HepG2 (cell line): ENCODE results near the gene STUB1. TPM values are rescaled to one million over a fixed set of nuclear protein-coding genes. Genes with fewer than 3 reads are reported as not detected.

ENCODE experiments used
- ATAC-seq: fragments of 200-7000 bp; cut with Tn5 transposase; 3 replicates; pipeline ENCODE4 v1.9.1; 2020; ENCODE audit warnings: mild to moderate bottlenecking, moderate library complexity
- BruUV-seq: library from RNA; stranded (reverse); fragments of 400-500 nt; replicated peaks from 2 replicates; lab custom pipeline; 2021; lab: Mats Ljungman, UMichigan
- CTCF ChIA-PET: fragments of 300-600 bp; formaldehyde crosslinking; extraction: SDS; loops from one replicate; lab custom pipeline; 2021; ENCODE audit warnings: low total read pairs, inconsistent platforms, low intra/inter-chr PET ratio; lab: Yijun Ruan, JAX
- POLR2A ChIA-PET: fragments of 350-600 bp; sonication (Branson Sonifier 250); formaldehyde crosslinking; loops from one replicate; lab custom pipeline; 2020; ENCODE audit warnings: antibody characterized with exemption, inconsistent platforms; lab: Yijun Ruan, JAX
- DNase-seq: peaks from one replicate; pipeline ENCODE4 v3.0.0-alpha.2; 2015; ENCODE audit warnings: low spot score
- FAIRE-seq: peaks from 3 replicates; lab custom pipeline; 2011; peaks lifted over from hg19 to GRCh38; lab: Jason Lieb, UNC
- H2AFZ ChIP-seq: one replicate; pipeline ENCODE4 v1.6.1; 2011; ENCODE audit warnings: low read length, inconsistent platforms
- H3K27ac ChIP-seq: fragments of 300-600 bp; 3 replicates; pipeline ENCODE4 v1.8.0; 2011; ENCODE audit warnings: mixed run types, mild to moderate bottlenecking, mixed read lengths, low read length, inconsistent platforms; ENCODE audit not compliant: insufficient read depth; ENCODE audit errors: extremely low read length
- H3K27me3 ChIP-seq, 2 experiments: fragments of 200-600 bp in 1 of 2; 2 replicates in 1 of 2; 3 replicates in 1 of 2; pipeline versions ENCODE4 v1.6.0 to v1.8.0; 2011; ENCODE audit warnings: low read length in 2 of 2, mild to moderate bottlenecking in 2 of 2, moderate library complexity in 2 of 2, inconsistent platforms in 1 of 2; ENCODE audit not compliant: insufficient read depth in 2 of 2, control insufficient read depth in 1 of 2
- H3K36me3 ChIP-seq, 2 experiments: fragments of 200-600 bp in 1 of 2; replicated peaks in 1 of 2; 2 replicates in 1 of 2; 3 replicates in 1 of 2; pipeline versions ENCODE4 v1.5.1 to v1.8.0; 2011; ENCODE audit warnings: low read length in 2 of 2, inconsistent platforms in 1 of 2; ENCODE audit not compliant: insufficient read depth in 2 of 2, control insufficient read depth in 1 of 2
- H3K4me1 ChIP-seq: 2 replicates; pipeline ENCODE4 v1.5.1; 2012; ENCODE audit warnings: low read length, inconsistent platforms; ENCODE audit not compliant: insufficient read depth
- H3K4me2 ChIP-seq: 2 replicates; pipeline ENCODE4 v1.6.0; 2011; ENCODE audit warnings: low read depth, low read length, inconsistent platforms
- H3K4me3 ChIP-seq, 3 experiments: fragments of 200-600 bp in 1 of 3; sonication (generic), shearing (Covaris generic) in 1 of 3; replicated peaks in 1 of 3; 2 replicates each; pipeline ENCODE4 v1.5.1; 2011 to 2016; ENCODE audit warnings: low read length in 3 of 3, inconsistent platforms in 2 of 3, low read depth in 2 of 3, mild to moderate bottlenecking in 2 of 3, control low read depth in 1 of 3, mixed read lengths in 1 of 3; ENCODE audit not compliant: insufficient read depth in 1 of 3
- H3K79me2 ChIP-seq: one replicate; pipeline ENCODE4 v1.6.1; 2011; ENCODE audit warnings: low read length, inconsistent platforms; ENCODE audit not compliant: insufficient read depth
- H3K9ac ChIP-seq: 2 replicates; pipeline ENCODE4 v1.6.0; 2011; ENCODE audit warnings: mild to moderate bottlenecking, low read depth, low read length, inconsistent platforms; ENCODE audit not compliant: insufficient read depth
- H3K9me3 ChIP-seq: 2 replicates; pipeline ENCODE4 v1.5.1; 2012; ENCODE audit warnings: mild to moderate bottlenecking, low read length
- H4K20me1 ChIP-seq: 2 replicates; pipeline ENCODE4 v1.6.0; 2011; ENCODE audit warnings: inconsistent platforms, mild to moderate bottlenecking, low read length, moderate library complexity; ENCODE audit not compliant: insufficient read depth
- CBFB ChIP-seq: sonication (generic); formaldehyde crosslinking; IDR thresholded peaks from 2 replicates; pipeline ENCODE4 v1.4.0; 2020; ENCODE audit warnings: missing genetic modification reagents
- ZNF263 ChIP-seq: sonication (generic); formaldehyde crosslinking; IDR thresholded peaks from 2 replicates; pipeline ENCODE4 v1.4.0; 2020; ENCODE audit warnings: missing genetic modification reagents
- ZNF431 ChIP-seq: sonication (generic); formaldehyde crosslinking; IDR thresholded peaks from 2 replicates; pipeline ENCODE4 v1.9.0; 2022; ENCODE audit warnings: missing genetic modification reagents, low read depth, mild to moderate bottlenecking, borderline replicate concordance
- ZNF552 ChIP-seq: sonication (generic); formaldehyde crosslinking; IDR thresholded peaks from 2 replicates; pipeline ENCODE4 v1.9.0; 2022; ENCODE audit warnings: missing genetic modification reagents, mild to moderate bottlenecking, borderline replicate concordance
- WGBS: methylation state at CpG from one replicate; pipeline ENCODE4 v1.1.6; 2017; ENCODE audit warnings: low lambda C conversion rate; 5-methylcytosine and 5-hydroxymethylcytosine counted together
- in situ Hi-C: cut with HindIII; loops from 2 replicates; pipeline ENCODE4 v1.10.0; 2017; ENCODE audit warnings: low pct_unique_long_range_greater_than_20kb; ENCODE audit not compliant: extremely low pct_ligation_motif_present
- intact Hi-C: fragments of 100-400 bp; cut with micrococcal nuclease; formaldehyde crosslinking; loops from one replicate; pipeline ENCODE4 v1.10.0; 2022; ENCODE audit not compliant: unreplicated experiment
- polyA plus RNA-seq, 8 experiments: library from polyadenylated mRNA; depleted of rRNA in 3 of 8; stranded (reverse) in 7 of 8; unstranded in 1 of 8; fragments of >200 nt; fragmentation: Illumina TruSeq in 4 of 8; extraction: Trizol in 4 of 8; gene quantifications; 2 replicates each; pipeline versions ENCODE4 v1.2.1 to v1.2.3, GENCODE V29; 2011 to 2016; ENCODE audit warnings: low read depth in 4 of 8, missing spikeins in 1 of 8, mixed read lengths in 1 of 8; ENCODE audit not compliant: insufficient read depth in 1 of 8
- total RNA-seq, 5 experiments: library from RNA; depleted of rRNA; stranded (reverse); fragments of >200 nt; fragmentation: Illumina TruSeq; extraction: Trizol; gene quantifications; 2 replicates each; pipeline ENCODE4 v1.2.3, GENCODE V29; 2016; ENCODE audit warnings: low read depth in 1 of 5
- TF ChIP-seq, protein P1 (sequence below): sonication (generic); formaldehyde crosslinking; IDR thresholded peaks from 2 replicates; pipeline ENCODE4 v1.5.0; 2020; ENCODE audit warnings: missing genetic modification reagents
- TF ChIP-seq, protein P2 (sequence below): sonication (generic); formaldehyde crosslinking; IDR thresholded peaks from 2 replicates; pipeline ENCODE4 v1.8.0; 2022; ENCODE audit warnings: mild to moderate bottlenecking, missing genetic modification reagents
- TF ChIP-seq, protein P3 (sequence below): sonication (generic); IDR thresholded peaks from 2 replicates; pipeline ENCODE4 v1.6.1; 2016; ENCODE audit warnings: low read depth, borderline replicate concordance

Gene STUB1
- total and polyA plus RNA-seq, 2 of the 13 experiments (the other 11 are each of a cell fraction or from before 2014, with no cell fraction given), result 52.9 to 78.2 TPM

GRCh38 chr16:710500-711075 lies 30.4 kb downstream of the STUB1 start:
- WGBS, result 11% methylated on average over 9 of the region's 21 CpGs
- ATAC-seq (no peak), DNase-seq (no peak)
- Histone ChIP-seq H3K9me3 (no peaks in the 10 kb centered on the region), H4K20me1 (no peaks in the 10 kb centered on the region), H3K36me3 (no peaks in the 10 kb centered on the region), H3K79me2 (no peaks in the 10 kb centered on the region), H3K4me1 (peaks cover 22% of the 10 kb centered on the region), H3K9ac (no peak overlapping the region)
- POLR2A ChIA-PET, result no interaction called here
- BruUV-seq, result no TSS peak
- in situ Hi-C loops, result loop anchor here (5.0 kb wide), 1 partner anchor 77 kb away; the partner anchor contains the start of genes CHTF18 and RPUSD1
- no peak for TF ChIP-seq ZNF263 (CRISPR knock-in tag)
- TF ChIP-seq, protein P1, sequence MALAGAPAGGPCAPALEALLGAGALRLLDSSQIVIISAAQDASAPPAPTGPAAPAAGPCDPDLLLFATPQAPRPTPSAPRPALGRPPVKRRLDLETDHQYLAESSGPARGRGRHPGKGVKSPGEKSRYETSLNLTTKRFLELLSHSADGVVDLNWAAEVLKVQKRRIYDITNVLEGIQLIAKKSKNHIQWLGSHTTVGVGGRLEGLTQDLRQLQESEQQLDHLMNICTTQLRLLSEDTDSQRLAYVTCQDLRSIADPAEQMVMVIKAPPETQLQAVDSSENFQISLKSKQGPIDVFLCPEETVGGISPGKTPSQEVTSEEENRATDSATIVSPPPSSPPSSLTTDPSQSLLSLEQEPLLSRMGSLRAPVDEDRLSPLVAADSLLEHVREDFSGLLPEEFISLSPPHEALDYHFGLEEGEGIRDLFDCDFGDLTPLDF, result no peak
- TF ChIP-seq, protein P2, sequence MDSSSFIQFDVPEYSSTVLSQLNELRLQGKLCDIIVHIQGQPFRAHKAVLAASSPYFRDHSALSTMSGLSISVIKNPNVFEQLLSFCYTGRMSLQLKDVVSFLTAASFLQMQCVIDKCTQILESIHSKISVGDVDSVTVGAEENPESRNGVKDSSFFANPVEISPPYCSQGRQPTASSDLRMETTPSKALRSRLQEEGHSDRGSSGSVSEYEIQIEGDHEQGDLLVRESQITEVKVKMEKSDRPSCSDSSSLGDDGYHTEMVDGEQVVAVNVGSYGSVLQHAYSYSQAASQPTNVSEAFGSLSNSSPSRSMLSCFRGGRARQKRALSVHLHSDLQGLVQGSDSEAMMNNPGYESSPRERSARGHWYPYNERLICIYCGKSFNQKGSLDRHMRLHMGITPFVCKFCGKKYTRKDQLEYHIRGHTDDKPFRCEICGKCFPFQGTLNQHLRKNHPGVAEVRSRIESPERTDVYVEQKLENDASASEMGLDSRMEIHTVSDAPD, result no peak
- no peak for TF ChIP-seq CBFB (CRISPR knock-in tag)
- TF ChIP-seq, protein P3, sequence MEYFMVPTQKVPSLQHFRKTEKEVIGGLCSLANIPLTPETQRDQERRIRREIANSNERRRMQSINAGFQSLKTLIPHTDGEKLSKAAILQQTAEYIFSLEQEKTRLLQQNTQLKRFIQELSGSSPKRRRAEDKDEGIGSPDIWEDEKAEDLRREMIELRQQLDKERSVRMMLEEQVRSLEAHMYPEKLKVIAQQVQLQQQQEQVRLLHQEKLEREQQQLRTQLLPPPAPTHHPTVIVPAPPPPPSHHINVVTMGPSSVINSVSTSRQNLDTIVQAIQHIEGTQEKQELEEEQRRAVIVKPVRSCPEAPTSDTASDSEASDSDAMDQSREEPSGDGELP, result no peak
- TF ChIP-seq ZNF552, result no peak
- no peak for TF ChIP-seq ZNF431
- TF ChIP-seq, all 625 proteins: peak for 0
- Histone ChIP-seq H3K4me3 (no peak overlapping the region), H3K27me3 (peaks cover 9 to 49% of the 10 kb centered on the region in 2 experiments; a peak in 4 of 5 replicates), H3K27ac (no peak overlapping the region), H2AFZ (no peak overlapping the region), H3K4me2 (no peak overlapping the region)
- no peak for FAIRE-seq
- CTCF ChIA-PET, result interaction anchor here (1.9 kb wide), 1 partner anchor 75 kb away, joined by 16 read pairs; no protein-coding TSS in a partner anchor
- intact Hi-C loops, result no loop called here
